Stimulated activated CD4-positive, alpha-beta T cell treated with anti-CD3 and anti-CD28 coated beads, Interleukin-15, amount 100 ng/mL, for 48 hours (primary cell): ENCODE results near the gene ARFGEF2.
"Not testable (repeated sequence)": the region's sequence is repeated elsewhere in the genome, so short reads cannot be mapped to it uniquely, and the experiment has no call there.

Experiments
- DNase-seq, 2 donors: peaks; one replicate each; pipeline ENCODE4 v3.0.0-alpha.2; 2020; ENCODE audit warnings: low read depth in 2 of 2

The ARFGEF2 gene

GRCh38 chr20:48995589-48995988 is 74.1 kb downstream of the ARFGEF2 start:
- DNase-seq = no peak

DNA sequence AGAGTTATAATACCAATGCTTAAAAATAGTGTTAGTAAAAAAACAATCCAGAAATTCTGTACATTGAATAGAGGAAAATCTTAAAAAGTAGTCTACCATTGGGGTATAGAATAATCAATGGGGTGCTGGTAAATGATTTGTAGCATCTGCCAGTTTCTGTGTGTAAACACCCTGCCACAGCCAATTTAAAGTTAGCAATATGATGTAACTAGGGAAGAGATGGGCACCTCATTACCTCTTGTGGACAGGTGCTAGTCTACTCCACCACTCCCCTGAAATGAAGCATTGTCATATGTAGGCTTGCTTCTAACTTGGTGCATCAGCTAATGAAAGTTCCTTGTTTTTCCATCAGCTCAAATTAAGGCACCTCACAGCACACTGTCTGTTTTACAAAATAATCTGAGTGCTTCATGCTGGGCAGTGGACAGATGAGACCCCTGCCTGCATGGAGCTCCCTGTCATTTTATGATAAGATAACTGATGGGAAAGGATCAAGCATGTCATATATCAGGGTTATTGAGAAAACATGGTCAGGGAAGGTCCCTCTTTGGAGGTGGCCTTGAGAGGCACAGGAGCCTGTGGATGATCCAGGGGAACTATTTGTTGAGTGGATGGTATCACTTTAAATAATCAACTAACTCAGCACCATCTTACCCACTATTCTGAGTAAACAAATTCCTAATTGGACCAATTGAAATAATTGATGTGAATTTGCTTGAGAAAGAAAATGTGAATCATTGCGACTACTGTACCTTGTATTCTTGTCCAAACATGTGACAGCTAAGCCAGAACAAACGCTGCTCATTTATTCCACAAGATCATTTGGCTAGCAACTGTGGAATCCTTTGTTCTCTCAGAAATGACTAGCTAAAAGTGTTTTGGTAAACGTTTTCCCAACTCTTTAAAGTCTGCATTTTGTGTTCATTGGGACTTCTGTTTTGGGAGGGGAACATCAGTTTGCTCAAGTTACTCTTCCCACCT is 78.7 kb downstream of the ARFGEF2 start:
- DNase-seq = no peak

DNA sequence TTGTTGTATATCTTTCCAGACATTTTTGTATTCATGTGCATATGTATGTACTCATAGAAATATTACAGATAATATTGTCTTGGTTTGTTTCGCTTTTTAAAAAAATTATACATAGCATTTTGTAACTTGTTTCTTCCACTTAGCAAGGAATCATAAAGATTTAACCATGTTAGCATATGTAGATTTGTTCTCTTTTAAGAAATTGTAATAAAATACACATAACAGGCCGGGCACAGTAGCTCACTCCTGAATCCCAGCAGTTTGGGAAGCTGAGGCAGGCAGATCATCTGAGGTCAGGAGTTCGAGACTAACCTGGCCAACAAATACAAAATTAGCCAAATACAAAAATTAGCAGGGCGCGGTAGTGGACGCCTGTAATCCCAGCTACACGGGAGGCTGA is 80.2 kb downstream of the ARFGEF2 start:
- no peak for DNase-seq

DNA sequence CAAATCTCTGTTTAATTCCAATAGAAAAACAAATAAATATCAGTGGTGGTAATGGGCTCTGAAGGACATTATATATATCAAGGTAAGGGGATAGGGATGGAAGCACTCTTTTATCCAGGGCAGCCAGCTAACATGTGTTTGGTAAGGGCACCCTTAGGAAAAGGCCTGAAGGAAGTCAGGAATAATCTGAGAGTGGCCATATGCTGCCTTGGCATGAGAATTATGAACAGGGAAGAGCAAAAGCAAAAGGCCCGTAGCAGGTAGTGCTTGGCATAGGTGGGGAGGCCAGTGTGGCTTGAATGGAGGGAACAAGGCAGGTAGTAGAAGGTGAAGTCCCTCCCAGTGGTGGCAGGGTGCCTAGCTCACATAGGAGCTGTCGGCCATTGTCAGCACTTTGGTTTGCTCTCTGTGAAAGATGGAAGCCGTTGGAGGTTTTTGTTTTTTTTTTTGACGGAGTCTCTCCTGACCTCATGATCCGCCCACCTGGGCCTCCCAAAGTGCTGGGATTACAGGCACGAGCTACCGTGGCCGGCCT is 85.0 kb downstream of the ARFGEF2 start:
- DNase-seq = no peak

DNA sequence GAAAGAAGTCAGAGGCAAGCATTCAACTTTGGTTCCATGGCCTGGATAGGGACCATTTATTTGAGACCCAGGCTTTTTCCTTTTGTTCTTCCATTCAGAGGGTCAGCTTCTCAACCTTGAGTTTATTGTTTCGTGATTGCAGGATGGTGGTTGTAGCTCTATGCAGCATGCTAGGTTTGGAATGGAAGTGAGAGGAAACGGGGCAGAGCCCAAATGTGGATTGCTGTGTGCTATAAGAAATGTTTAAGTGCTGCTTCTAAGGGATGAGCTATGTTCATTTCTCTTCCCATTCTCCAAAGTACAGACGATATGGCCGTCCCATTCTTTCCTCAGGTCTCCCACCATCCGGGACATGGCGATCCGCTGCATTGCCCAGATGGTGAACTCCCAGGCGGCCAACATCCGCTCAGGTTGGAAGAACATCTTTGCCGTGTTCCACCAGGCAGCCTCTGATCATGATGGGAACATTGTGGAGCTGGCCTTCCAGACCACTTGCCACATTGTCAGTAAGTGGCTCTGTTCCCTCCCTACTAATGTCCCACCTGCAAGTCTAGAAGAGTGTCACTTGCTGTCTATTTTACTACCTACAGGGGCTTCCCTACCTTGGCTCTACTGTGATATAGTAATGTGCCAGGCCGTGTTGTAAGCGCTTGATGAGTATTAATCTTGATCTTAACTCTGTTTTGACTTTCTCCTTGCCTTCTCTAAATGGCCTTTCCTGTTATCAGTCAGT is 88.6 kb downstream of the ARFGEF2 start:
- no peak for DNase-seq

DNA sequence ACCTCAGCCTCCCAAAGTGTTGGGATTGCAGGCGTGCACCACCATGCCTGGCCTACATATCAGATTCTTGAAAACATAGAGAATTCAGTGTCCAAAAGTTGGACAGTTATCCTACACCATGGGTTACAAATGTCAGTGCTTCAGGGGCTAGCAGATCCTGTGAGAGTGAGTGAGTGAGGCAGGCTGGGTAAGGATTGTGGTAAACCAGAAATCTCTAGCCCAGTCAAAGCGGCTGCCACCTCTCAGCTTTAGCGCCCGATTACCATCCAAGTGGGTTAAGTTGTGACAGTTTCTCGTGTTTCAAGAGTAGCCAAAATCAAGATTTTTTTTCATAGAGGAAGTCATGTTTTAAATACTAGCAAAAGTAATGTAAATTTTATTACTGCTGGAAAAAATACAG is 102.7 kb downstream of the ARFGEF2 start:
- no peak for DNase-seq

DNA sequence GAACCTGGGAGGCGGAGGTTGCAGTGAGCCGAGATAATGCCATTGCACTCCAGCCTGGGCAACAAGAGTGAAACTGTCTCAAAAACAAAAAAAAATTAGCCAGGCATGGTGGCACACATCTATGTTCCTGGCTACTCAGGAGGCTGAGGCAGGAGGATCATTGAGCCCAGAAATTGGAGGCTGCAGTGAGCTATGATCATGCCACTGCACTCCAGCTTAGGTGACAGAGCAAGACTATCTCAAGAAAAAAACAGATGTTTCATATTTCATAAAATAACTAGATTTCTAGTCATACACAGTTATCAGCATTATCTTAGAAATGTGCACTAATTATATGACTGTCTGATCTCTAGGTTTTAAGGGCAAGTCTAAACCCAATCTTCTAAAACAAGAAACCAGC is 106.7 kb downstream of the ARFGEF2 start:
- not testable (repeated sequence) for DNase-seq

- no peak for DNase-seq
Observed at GRCh38 chr20:49028684-49029083, 107.2 kb downstream of the ARFGEF2 start.

DNA sequence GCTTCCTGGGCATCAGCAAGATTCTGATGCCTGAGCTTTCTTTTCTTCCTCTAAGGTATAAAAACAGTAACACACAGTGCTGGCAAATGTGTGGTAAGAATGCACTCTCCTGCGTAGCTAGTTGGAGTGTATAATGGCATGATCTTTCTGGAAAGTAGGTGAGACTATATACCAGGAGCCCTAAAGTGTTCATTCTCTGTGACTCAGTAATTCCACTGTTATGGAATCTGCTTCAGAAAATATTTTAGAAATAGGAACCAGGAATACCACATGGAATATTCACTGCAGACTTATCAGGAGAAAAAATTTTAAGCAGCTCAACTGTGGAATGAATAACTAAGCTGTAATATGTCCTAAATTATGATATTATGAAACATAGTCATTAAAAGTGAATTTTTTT is 107.7 kb downstream of the ARFGEF2 start:
- no peak for DNase-seq

DNA sequence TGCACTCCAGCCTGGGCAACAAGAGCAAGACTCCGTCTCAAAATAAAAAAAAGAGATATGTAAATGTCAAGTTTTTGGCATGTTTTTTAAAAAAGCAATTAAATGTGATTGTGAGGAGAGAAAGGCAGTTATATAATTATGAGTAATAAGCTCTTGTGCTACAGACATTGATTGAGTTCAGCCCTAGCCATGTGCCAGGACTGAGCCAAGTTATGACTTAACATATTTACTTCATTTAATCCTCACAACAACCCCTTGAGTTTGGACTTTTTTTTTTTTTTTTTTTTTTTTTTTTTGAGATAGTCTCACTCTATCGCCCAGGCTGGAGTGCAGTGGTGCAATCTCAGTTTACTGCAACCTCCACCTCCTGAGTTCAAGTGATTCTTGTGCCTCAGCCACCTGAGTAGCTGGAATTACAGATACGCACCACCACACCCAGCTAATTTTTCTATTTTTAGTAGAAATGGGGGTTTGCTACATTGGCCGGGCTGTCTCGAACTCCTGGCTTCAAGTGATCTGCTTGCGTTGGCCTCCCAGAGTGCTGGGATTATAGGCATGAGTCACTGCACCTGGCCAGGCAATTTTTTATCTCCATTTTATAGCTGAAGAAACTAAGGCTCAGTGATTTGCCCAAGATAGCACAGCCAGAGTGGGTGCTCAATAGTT is 109.6 kb downstream of the ARFGEF2 start:
- DNase-seq = no peak

DNA sequence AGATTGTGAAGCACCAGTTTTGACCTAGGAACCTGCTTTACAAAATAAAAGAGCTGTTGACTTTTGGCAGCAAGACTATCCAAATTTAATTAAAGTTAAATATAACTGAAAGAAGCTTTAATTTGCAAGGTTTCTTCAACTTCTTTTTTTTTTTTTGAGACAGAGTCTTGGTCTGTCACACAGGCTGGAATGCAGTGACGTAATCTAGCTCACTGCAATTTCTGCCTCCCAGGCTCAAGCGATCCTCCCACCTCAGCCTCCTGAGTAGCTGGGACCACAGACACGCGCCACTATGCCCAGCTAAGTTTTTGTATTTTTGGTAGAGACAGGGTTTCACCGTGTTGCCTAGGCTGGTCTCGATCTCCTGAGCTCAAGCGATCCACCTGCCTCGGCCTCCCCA is 110.9 kb downstream of the ARFGEF2 start:
- no peak for DNase-seq

DNA sequence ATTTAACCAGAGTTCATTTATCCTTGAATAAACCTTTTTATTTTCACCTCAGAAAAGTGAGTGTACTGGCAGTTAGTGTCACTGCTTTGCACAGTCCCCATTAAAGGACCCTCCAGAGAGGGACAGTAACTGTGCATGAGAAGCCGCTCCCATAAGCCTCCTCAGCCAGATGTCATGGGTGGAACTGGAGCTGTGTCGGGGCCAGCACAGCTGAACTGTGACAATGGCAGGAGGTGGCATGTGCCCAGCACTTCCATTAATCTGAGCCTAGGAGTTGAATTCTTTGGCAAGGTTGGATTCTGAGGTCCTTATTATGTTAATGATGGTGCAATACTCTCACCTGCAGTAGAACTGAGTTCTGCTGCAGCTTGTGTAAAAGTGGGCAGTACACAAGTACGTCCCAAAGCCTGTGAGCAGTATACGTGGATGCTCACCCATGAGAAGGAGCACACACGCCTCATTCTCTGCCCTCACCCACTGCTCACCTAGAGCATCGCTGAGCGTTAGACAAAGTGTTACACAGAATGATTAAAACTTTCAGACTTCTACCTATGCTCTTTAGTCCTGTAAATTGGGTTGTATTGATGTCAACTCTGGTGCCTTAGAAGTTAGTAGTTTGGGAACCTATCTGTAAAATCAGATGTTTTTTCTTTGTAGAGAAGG is 112.7 kb downstream of the ARFGEF2 start:
- DNase-seq = no peak

DNA sequence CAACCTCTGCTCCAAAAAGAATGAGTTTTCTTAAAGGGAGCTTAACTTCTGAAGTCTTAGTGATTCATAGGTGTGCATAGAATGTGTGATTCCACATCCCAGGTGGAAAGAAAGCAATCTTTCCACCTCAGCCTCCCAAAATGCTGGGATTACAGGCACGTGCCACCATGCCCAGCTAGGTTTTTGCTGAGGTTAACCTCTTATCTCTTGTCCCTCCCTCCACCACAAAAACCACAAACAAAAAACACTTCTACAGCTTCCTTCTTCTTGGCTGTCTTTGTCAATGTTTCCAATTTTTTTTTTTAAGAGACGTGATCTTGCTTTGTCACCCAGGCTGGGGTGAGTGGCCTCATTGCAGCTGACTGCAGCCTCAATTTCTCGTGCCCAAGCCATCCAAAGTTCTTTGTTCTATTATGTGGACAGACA is 116.5 kb downstream of the ARFGEF2 start:
- peak in 1 of 2 donors; percentile 14 for DNase-seq

GRCh38 chr20:49039854-49040253 is 118.3 kb downstream of the ARFGEF2 start:
- no peak for DNase-seq

- DNase-seq = no peak
Observed at GRCh38 chr20:49043000-49043399, 121.5 kb downstream of the ARFGEF2 start.

GRCh38 chr20:49045440-49046086 is 124.1 kb downstream of the ARFGEF2 start:
- no peak for DNase-seq

GRCh38 chr20:49046087-49046900 is 124.8 kb downstream of the ARFGEF2 start, which contains the start of gene CSE1L:
TSS of gene CSE1L (plus strand) at chr20:49046312. CDS start at chr20:49058464, 12,152 bp downstream.
- DNase-seq = peak; percentile 89 to 91

DNA sequence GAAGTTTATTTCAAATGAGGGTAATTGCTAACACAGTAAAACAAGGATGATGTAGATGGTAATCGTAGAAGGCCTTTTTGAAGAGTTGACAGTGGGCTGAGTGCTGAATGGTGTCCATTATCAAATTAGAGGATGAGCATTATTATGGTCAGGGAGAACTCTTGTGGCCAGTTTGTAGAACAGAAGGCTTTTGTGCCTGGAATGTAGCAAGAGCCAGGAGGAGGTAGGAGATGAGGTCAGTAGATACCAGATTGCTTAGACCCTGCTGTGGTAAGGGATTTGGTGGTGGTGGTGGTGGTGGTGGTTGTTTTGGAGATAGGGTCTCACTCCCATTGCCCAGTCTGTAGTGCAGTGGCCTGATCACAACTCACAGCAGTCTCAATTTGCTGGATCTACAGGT is 130.8 kb downstream of the ARFGEF2 start:
- no peak for DNase-seq

GRCh38 chr20:49054056-49054643 is 132.6 kb downstream of the ARFGEF2 start:
- DNase-seq = no peak

- DNase-seq = no peak
Observed at GRCh38 chr20:49063279-49063678, 141.8 kb downstream of the ARFGEF2 start.
